ENCODE data around the gene C20orf202. TPM values are rescaled to one million over a fixed set of nuclear protein-coding genes. Genes with fewer than 3 reads are reported as not detected.

C20orf202 gene
- 0.05 TPM in 1 of 2 replicates, not detected in the other for total RNA-seq

GRCh38 chr20:1202762-1203504 lies at the start of gene C20orf202:
TSS of gene C20orf202 (plus strand) at chr20:1203454. CDS start at chr20:1203586, 132 bp downstream.

GRCh38 chr20:1184638-1185315 lies 18.5 kb upstream of the C20orf202 start, which contains the start of gene TMEM74B:
TSS of gene TMEM74B (minus strand) at chr20:1184981. CDS start at chr20:1183801, 1,180 bp downstream.

GRCh38 chr20:1225783-1226654 lies 22.8 kb downstream of the C20orf202 start, which contains the start of gene RAD21L1:
TSS of gene RAD21L1 (plus strand) at chr20:1226044. CDS start at chr20:1228454, 2,410 bp downstream.

Other genes with a start within 250 kb of the C20orf202 start
- gene RSPO4, start 201.1 kb upstream of the C20orf202 start, total RNA-seq, result not detected in 2 replicates
- gene PSMF1, start 84.9 kb upstream of the C20orf202 start, total RNA-seq, result 106 and 131 TPM in 2 replicates
- gene TMEM74B, start 18.5 kb upstream of the C20orf202 start, total RNA-seq, result 0.14 TPM in 1 of 2 replicates, not detected in the other
- gene RAD21L1, start 22.6 kb downstream of the C20orf202 start, total RNA-seq, result not detected in 2 replicates
- 3.6 and 5.8 TPM in 2 replicates for gene SNPH, start 62.8 kb downstream of the C20orf202 start, total RNA-seq
- gene SDCBP2, start 125.7 kb downstream of the C20orf202 start, total RNA-seq, result 28.1 and 33.9 TPM in 2 replicates
- gene FKBP1A, start 189.6 kb downstream of the C20orf202 start, total RNA-seq, result 138 and 159 TPM in 2 replicates